ENCODE results near the gene ZFAND4.
"Not testable (repeated sequence)": the region's sequence is repeated elsewhere in the genome, so short reads cannot be mapped to it uniquely, and the experiment has no call there.

GRCh38 chr10:45721503-45721902 lies 48.9 kb upstream of the ZFAND4 start:
- TF ChIP-seq BACH2 (CRISPR knock-in tag; IDR thresholded peaks at IDR 0.05; ENCODE audit: borderline replicate concordance); ISL1 (CRISPR knock-in tag; IDR thresholded peaks at IDR 0.05); ARNTL (CRISPR knock-in tag; IDR thresholded peaks at IDR 0.05; ENCODE audit: borderline replicate concordance, low read depth); ESRRG (CRISPR knock-in tag; IDR thresholded peaks at IDR 0.05); CREB5 (CRISPR knock-in tag; IDR thresholded peaks at IDR 0.05; ENCODE audit: low read depth); PATZ1 (CRISPR knock-in tag; IDR thresholded peaks at IDR 0.05; ENCODE audit: borderline replicate concordance); ZNF70 (CRISPR knock-in tag; IDR thresholded peaks at IDR 0.05); CSRNP3 (CRISPR knock-in tag; IDR thresholded peaks at IDR 0.05); GLIS3 (CRISPR knock-in tag; IDR thresholded peaks at IDR 0.05); RARB (CRISPR knock-in tag; IDR thresholded peaks at IDR 0.05); TSHZ2 (CRISPR knock-in tag; IDR thresholded peaks at IDR 0.05): not testable (repeated sequence)
